Fibroblast of the conjunctiva (primary cell): ENCODE data around the gene TBX21.

Source experiments
- DNase-seq: peaks from one replicate; pipeline ENCODE4 v3.0.0-alpha.2; 2010; ENCODE audit warnings: low read depth

Gene TBX21

DNA sequence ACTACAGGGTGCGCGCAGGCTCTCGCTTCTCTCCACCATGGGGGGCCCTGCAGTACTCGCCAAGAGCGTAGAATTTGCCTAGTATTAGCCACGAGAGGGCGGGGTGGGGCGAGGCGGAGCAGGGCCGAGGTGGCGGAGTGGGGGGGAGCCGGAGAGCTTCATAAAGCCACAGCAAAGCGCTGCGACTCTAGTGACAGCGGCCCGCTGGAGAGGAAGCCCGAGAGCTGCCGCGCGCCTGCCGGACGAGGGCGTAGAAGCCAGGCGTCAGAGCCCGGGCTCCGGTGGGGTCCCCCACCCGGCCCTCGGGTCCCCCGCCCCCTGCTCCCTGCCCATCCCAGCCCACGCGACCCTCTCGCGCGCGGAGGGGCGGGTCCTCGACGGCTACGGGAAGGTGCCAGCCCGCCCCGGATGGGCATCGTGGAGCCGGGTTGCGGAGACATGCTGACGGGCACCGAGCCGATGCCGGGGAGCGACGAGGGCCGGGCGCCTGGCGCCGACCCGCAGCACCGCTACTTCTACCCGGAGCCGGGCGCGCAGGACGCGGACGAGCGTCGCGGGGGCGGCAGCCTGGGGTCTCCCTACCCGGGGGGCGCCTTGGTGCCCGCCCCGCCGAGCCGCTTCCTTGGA is at the start of gene TBX21:
TBX21 (plus strand) TSS at position 190 of the 627 bp plus-strand sequence; CDS start at position 409, 219 bp downstream.
- no peak for DNase-seq

DNA sequence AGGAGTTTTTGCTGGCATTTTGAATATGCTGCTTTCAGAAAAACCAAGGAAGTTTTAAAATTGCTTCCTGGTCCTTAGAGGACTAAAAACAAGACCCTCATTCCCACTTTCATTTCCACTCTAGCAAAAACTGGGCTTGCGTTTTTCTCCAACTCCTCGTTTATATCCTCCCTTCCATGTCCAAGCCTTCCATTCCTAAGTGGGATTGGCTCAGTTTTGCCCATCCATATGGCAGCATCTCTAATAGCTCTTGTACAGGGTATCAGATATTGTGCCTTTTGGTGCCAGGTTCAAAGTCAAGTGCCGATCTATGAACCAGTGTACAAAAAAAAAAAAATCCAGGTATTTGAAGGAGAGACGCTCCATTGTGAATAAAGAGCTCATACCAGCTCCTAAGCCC is 49.0 kb upstream of the TBX21 start:
- no peak for DNase-seq

DNA sequence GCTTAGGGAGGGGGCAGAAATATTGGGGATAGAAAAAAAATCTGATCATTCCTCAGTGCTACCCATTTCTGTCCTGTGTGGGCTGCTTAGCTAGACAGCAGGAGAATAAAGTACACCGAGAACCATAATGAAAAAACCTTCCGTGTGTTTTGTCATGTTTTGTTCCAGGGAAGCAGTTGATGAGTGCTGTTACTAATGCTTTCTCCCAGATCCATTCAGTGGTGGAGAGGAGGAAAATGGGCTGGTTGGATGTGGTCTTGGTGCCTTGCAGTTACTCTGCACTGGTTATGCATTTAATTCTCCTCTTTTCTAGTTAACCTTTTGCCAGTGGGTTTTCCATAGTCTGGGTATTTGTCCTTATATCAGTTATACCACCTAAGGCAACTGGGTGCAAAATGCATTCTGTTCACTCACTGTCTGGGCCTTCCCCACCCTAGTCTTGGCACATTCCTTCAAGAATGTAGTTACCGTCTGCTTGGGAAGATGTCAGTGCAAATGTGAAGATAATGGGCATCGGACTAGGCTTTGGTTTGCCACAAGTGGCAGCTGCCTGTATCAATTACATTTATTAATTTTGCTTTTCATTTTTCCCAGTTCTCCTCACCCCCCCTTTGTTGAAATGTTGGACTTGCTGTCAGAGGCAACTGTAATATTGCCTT is 48.4 kb upstream of the TBX21 start:
- DNase-seq: no peak

- no peak for DNase-seq
Observed at GRCh38 chr17:47685556-47686275, 47.3 kb upstream of the TBX21 start.

DNA sequence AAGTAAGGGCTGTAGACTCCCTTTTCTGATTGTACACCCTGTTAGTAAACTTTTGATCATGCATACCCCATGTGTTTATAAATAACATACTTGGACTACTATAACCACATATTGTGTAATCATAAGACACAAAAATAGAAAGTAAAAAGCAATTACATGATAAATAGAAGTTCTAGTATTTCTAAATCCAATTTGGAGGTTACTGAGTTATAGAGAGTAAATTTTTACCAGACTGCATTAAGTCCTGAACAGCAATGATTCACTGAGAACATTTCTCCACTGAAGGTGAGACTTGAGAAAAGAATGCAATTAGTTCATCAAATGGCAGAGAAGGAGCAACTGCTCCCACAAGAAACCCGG is 46.8 kb upstream of the TBX21 start:
- no peak for DNase-seq

DNA sequence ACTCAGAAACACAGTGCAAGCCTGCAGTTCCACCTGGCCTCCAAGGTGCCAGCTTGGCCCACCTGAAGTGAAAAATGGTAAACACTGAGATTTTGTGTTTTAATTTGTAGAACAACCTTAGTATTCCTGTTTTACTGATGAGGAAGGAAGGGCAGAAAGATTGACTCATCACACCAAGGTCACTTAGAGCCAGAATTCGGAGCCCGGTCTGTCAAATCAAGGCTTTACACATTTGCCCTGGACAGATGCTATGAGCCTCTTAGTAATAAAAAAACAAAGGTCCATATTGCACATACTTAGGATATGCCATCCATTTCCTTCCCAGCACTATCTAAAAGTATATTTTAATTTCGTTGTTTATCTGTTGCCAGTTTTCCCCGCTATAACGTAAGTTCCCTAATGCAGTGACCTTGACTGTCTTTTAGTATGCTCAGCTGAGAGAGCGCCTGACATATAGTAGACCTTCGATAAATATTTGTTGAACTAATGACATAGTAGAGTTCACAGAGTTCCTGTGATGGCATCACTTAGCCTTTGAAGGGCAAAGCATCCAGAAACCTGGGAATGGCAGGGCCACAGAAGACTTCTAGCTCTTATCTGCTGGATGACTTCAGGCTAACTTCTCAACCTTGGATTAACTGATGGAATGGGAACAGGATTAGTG is 46.2 kb upstream of the TBX21 start:
- no peak for DNase-seq

GRCh38 chr17:47687328-47687690 is 45.7 kb upstream of the TBX21 start:
- DNase-seq: no peak

DNA sequence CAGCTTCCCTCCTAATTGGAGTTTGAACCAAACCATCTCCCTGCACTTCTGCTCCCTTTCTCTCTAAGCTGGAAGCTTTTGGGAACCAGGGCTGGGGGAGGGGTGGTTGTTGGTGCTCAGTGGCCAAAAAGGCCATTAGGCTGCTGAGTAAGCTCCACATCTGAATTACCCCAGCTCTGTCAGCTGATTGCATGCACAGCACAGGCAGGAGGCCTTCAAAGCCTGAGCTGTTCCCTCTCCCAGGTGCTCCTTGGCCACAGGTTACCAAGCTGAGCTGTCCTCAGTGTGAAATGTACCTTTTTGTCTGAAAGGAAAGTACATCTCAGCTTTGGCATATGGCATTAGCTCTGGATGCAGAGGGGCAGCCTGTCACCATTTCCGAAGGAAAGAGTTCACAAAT is 45.3 kb upstream of the TBX21 start:
- DNase-seq: no peak

GRCh38 chr17:47690121-47690520 is 42.9 kb upstream of the TBX21 start:
- DNase-seq: no peak

- no peak for DNase-seq
Observed at GRCh38 chr17:47692137-47692894, 40.7 kb upstream of the TBX21 start.

DNA sequence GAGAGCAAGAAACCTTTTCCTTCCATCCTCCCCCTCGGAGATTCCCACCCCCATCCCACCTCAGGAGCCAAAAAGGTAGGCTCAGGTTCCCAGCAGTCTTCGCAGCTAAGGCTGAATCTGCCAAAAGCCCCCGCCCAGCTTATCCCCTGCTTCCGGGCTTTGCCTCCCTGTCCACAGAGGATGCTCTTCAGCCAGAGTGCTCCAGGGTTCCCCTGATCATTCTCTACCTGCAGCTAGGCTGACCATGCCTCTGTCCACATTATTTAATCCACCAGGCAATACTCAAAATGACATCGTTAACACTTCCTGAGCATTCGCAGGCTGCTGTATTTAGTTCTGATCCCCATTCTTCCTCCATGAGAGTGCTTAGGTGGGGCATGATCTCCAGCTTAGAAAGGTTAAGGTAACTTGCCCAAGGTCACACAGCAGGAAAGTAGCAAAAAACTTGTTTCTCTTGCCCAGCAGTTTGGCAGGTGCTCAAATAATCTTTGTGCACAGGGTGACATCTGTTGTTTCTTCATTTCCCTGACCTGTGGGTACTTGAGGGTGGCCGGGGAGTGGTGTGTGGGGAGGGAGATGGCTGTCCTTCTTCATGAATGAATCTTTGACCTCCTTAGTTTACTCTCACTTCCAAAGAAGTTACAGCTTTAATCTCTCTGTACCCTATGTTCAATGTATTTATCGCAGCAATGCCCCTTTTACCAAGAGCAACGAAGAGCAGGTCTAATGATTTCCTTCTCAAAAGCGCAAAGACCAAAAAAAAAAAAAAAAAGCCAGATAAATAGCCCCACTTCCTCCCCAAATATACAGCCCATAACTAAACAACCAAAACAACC is 39.9 kb upstream of the TBX21 start:
- no peak for DNase-seq

DNA sequence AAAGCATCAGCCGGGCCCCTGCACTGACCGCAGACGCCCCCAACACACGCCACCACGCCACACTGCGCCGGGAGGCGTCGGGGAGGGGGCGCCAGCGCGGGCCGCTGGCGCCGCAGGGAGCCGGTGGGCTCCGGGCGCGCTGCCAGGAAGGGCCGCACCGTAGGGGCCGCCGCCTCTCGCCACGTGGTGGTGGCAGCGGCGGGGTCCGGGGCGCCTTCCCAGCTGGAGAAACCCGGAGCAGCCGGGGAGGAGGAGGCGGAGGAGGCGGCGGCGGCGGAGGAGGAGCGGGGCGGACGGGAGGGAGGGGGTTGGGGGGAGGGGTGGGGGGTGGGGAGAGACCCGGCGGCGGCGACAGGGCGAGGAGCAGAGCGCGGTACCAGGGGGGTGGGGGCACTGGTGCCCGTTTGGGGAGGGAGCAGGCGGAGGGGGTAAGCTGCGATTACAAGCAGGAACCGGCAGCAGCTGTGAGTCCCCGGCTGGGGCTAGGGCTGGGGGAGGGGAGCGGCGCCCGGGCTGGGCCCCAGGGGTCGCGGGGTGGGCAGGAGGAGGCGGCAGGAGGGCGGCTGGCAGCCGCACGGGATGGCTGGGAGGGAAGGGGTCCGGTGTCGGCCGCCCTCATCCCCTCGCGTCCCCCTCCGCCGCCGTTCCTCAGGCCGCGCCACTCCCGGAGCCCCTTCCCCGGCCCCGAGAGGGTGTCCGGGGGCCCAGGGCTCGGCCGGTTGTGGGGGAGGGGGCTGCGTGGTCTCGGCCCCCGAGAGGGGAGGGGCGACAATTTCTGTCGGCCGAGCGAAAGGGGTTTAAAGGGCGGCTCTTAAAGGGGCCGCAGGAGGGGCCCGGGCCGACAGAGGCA is 39.1 kb upstream of the TBX21 start, which contains the start of gene TBKBP1:
TBKBP1 (plus strand) TSS at position 431 of the 850 bp plus-strand sequence. CDS start 1,952 bp downstream, outside the sequence.
- no peak for DNase-seq

DNA sequence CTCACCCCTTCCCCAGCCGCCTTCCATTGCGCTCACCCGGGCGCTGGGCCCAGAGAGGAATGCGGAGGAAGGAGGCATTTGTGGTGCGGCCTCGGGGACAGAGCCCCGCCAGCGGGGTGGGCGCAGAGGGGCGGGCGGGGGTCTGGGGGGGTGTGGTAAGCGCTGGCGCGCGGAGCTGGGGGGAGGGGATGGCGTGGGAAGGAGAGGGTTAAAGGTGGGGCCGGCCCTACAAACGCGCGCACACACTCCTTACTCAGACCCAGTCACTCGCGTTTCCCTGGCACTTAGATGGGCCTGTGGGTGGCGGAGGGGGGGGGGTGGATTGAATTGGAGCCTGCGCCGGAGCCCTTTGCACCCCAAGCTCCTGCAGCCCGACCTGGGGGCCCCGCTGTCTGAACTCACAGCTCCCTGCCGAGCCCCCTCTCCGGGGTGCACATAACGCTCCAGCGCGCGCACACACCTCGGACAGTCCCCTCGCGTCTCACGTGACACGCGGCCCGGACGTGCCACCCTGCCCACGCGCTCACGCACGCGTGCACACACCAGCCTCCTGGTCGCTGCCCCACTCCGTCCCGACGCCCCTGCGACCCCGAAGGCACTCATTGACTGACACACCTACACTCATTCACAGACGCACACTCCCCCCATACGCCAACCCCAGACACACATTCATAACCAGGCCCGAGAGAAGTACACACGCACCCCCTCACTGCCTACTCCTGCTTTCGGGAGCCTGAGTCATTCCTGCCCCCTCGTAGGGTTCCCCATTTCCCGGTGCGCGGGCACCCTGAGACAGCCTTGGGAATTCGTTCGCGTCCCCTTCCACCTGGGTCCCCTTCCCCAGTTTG is 38.2 kb upstream of the TBX21 start:
- no peak for DNase-seq

GRCh38 chr17:47695429-47696376 is 37.3 kb upstream of the TBX21 start:
- DNase-seq: no peak

DNA sequence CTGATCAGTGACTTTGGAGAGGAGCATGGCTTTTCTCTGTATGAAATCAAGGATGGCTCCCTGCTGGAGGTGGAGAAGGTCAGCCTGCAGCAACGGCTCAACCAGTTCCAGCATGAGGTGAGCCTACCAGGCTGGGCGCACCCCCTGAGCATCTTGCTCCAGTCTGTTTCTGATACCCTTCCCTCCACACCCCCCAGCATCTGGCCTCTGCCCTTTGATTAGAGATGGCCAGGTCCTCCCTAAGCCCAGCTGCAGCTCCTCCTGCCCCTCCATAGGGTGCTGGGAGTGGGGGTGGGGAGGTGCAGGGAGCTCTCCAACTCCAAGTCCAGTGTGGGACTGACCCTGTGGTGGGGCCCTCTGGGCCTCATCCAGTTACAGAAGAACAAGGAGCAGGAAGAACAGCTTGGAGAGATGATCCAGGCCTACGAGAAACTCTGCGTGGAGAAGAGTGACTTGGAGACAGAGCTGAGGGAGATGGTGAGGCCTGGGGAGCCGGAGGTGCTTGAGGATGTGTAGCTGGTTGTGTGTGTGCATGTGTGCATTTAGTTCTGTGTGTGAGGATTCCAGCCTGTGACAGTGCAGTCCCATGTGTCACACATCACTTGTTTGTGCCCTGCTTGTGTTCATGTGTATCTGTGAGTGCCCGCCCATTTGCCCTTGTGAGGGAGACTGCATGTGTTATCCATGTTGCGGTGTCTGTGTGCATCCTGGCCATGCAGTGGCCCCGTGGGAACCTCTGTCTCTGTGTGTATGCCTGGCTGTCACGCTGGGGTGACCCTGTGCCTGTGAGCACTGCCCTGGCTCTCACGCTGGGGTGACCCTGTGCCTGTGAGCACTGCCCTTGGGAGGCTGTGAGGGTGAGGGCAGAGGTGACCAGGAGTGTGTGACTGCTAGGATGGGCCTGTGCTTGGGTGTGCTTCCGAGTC is 36.1 kb upstream of the TBX21 start:
- no peak for DNase-seq

GRCh38 chr17:47697906-47698711 is 34.9 kb upstream of the TBX21 start:
- DNase-seq: no peak
